ENCODE data around the gene PADI4.

DNA sequence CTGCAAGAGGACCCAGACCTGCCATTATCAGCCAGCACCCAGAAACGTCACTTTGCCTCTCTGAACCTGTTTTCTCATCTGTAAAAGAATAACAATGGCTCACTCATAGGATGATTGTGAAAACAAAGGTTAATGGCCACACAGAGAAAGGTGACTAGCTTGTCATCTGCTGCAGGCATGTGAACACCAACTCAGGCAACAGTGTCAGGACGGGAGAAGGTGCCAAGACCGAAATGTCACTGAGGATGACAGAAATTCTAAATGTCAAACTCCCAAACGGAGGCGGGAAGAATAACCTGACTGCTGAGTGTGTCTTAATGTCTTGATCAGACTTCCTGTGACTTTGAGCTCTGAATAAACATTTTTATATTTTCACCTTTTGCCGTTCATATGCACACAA lies 10.3 kb downstream of the PADI4 start:
- TF ChIP-seq, protein P1, sequence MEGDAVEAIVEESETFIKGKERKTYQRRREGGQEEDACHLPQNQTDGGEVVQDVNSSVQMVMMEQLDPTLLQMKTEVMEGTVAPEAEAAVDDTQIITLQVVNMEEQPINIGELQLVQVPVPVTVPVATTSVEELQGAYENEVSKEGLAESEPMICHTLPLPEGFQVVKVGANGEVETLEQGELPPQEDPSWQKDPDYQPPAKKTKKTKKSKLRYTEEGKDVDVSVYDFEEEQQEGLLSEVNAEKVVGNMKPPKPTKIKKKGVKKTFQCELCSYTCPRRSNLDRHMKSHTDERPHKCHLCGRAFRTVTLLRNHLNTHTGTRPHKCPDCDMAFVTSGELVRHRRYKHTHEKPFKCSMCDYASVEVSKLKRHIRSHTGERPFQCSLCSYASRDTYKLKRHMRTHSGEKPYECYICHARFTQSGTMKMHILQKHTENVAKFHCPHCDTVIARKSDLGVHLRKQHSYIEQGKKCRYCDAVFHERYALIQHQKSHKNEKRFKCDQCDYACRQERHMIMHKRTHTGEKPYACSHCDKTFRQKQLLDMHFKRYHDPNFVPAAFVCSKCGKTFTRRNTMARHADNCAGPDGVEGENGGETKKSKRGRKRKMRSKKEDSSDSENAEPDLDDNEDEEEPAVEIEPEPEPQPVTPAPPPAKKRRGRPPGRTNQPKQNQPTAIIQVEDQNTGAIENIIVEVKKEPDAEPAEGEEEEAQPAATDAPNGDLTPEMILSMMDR (IDR thresholded peaks at IDR 0.05; ENCODE audit: low read depth, low read length) = no peak
- no peak for TF ChIP-seq EZH2phosphoT487 (IDR thresholded peaks at IDR 0.05; ENCODE audit: low read depth)
